HG02970 (cell line): ENCODE data around the gene ERI3.
"Not testable (repeated sequence)": the region's sequence is repeated elsewhere in the genome, so short reads cannot be mapped to it uniquely, and the experiment has no call there.

Source experiments
- ATAC-seq: cut with Tn5 transposase; IDR thresholded peaks from one replicate; pipeline ENCODE4 v1.9.1; 2021; ENCODE audit warnings: mild to moderate bottlenecking, moderate library complexity, moderate number of reproducible peaks; ENCODE audit not compliant: unreplicated experiment, low FRiP score

Gene ERI3

GRCh38 chr1:44220001-44220751, 134.9 kb downstream of the ERI3 start:
- ATAC-seq = no peak

- no peak for ATAC-seq
These were observed 135.8 kb downstream of the ERI3 start for GRCh38 chr1:44219301-44219626.

- ATAC-seq = no peak
These were observed 136.4 kb downstream of the ERI3 start for GRCh38 chr1:44218503-44219300.

GRCh38 chr1:44217809-44218410, 137.1 kb downstream of the ERI3 start:
- no peak for ATAC-seq

- peak; percentile 65 for ATAC-seq
These were observed 141.6 kb downstream of the ERI3 start, which contains the start of gene DMAP1 for GRCh38 chr1:44213222-44214112. DMAP1 (plus strand) TSS chr1:44213471; CDS start chr1:44213754, 283 bp downstream.

GRCh38 chr1:44212355-44213221, 142.5 kb downstream of the ERI3 start:
- no peak for ATAC-seq

- ATAC-seq = no peak
These were observed 144.5 kb downstream of the ERI3 start for GRCh38 chr1:44210595-44210994.

GRCh38 chr1:44208226-44208625, 146.8 kb downstream of the ERI3 start:
- no peak for ATAC-seq

- not testable (repeated sequence) for ATAC-seq
These were observed 148.5 kb downstream of the ERI3 start for GRCh38 chr1:44206545-44206944.

GRCh38 chr1:44200336-44200735, 154.7 kb downstream of the ERI3 start:
- no peak for ATAC-seq

- ATAC-seq = no peak
These were observed 180.4 kb downstream of the ERI3 start for GRCh38 chr1:44174630-44175029.
